HepG2 (cell line): ENCODE measurements around the gene CHRNG. TPM values are rescaled to one million over a fixed set of nuclear protein-coding genes. Genes with fewer than 3 reads are reported as not detected.

ENCODE experiments used
- ATAC-seq: fragments of 200-7000 bp; cut with Tn5 transposase; 3 replicates; pipeline ENCODE4 v1.9.1; 2020; ENCODE audit warnings: mild to moderate bottlenecking, moderate library complexity
- BruUV-seq: library from RNA; stranded (reverse); fragments of 400-500 nt; replicated peaks from 2 replicates; lab custom pipeline; 2021; lab: Mats Ljungman, UMichigan
- CTCF ChIA-PET: fragments of 300-600 bp; formaldehyde crosslinking; extraction: SDS; loops from one replicate; lab custom pipeline; 2021; ENCODE audit warnings: low total read pairs, inconsistent platforms, low intra/inter-chr PET ratio; lab: Yijun Ruan, JAX
- POLR2A ChIA-PET: fragments of 350-600 bp; sonication (Branson Sonifier 250); formaldehyde crosslinking; loops from one replicate; lab custom pipeline; 2020; ENCODE audit warnings: antibody characterized with exemption, inconsistent platforms; lab: Yijun Ruan, JAX
- DNase-seq: peaks from one replicate; pipeline ENCODE4 v3.0.0-alpha.2; 2015; ENCODE audit warnings: low spot score
- FAIRE-seq: peaks from 3 replicates; lab custom pipeline; 2011; peaks lifted over from hg19 to GRCh38; lab: Jason Lieb, UNC
- H2AFZ ChIP-seq: one replicate; pipeline ENCODE4 v1.6.1; 2011; ENCODE audit warnings: low read length, inconsistent platforms
- H3K27ac ChIP-seq: fragments of 300-600 bp; 3 replicates; pipeline ENCODE4 v1.8.0; 2011; ENCODE audit warnings: mixed run types, mild to moderate bottlenecking, mixed read lengths, low read length, inconsistent platforms; ENCODE audit not compliant: insufficient read depth; ENCODE audit errors: extremely low read length
- H3K27me3 ChIP-seq, 2 experiments: fragments of 200-600 bp in 1 of 2; 2 replicates in 1 of 2; 3 replicates in 1 of 2; pipeline versions ENCODE4 v1.6.0 to v1.8.0; 2011; ENCODE audit warnings: low read length in 2 of 2, mild to moderate bottlenecking in 2 of 2, moderate library complexity in 2 of 2, inconsistent platforms in 1 of 2; ENCODE audit not compliant: insufficient read depth in 2 of 2, control insufficient read depth in 1 of 2
- H3K36me3 ChIP-seq, 2 experiments: fragments of 200-600 bp in 1 of 2; replicated peaks in 1 of 2; 2 replicates in 1 of 2; 3 replicates in 1 of 2; pipeline versions ENCODE4 v1.5.1 to v1.8.0; 2011; ENCODE audit warnings: low read length in 2 of 2, inconsistent platforms in 1 of 2; ENCODE audit not compliant: insufficient read depth in 2 of 2, control insufficient read depth in 1 of 2
- H3K4me1 ChIP-seq: 2 replicates; pipeline ENCODE4 v1.5.1; 2012; ENCODE audit warnings: low read length, inconsistent platforms; ENCODE audit not compliant: insufficient read depth
- H3K4me2 ChIP-seq: 2 replicates; pipeline ENCODE4 v1.6.0; 2011; ENCODE audit warnings: low read depth, low read length, inconsistent platforms
- H3K4me3 ChIP-seq, 3 experiments: fragments of 200-600 bp in 1 of 3; sonication (generic), shearing (Covaris generic) in 1 of 3; replicated peaks in 1 of 3; 2 replicates each; pipeline ENCODE4 v1.5.1; 2011 to 2016; ENCODE audit warnings: low read length in 3 of 3, inconsistent platforms in 2 of 3, low read depth in 2 of 3, mild to moderate bottlenecking in 2 of 3, control low read depth in 1 of 3, mixed read lengths in 1 of 3; ENCODE audit not compliant: insufficient read depth in 1 of 3
- H3K79me2 ChIP-seq: one replicate; pipeline ENCODE4 v1.6.1; 2011; ENCODE audit warnings: low read length, inconsistent platforms; ENCODE audit not compliant: insufficient read depth
- H3K9ac ChIP-seq: 2 replicates; pipeline ENCODE4 v1.6.0; 2011; ENCODE audit warnings: mild to moderate bottlenecking, low read depth, low read length, inconsistent platforms; ENCODE audit not compliant: insufficient read depth
- H3K9me3 ChIP-seq: 2 replicates; pipeline ENCODE4 v1.5.1; 2012; ENCODE audit warnings: mild to moderate bottlenecking, low read length
- H4K20me1 ChIP-seq: 2 replicates; pipeline ENCODE4 v1.6.0; 2011; ENCODE audit warnings: inconsistent platforms, mild to moderate bottlenecking, low read length, moderate library complexity; ENCODE audit not compliant: insufficient read depth
- FOXO1 ChIP-seq: sonication (generic); formaldehyde crosslinking; IDR thresholded peaks from 2 replicates; pipeline ENCODE4 v1.4.0; 2020; ENCODE audit warnings: missing genetic modification reagents
- ZNF687 ChIP-seq: sonication (generic); formaldehyde crosslinking; IDR thresholded peaks from 2 replicates; pipeline ENCODE4 v1.5.1; 2020; ENCODE audit warnings: mild to moderate bottlenecking, missing genetic modification reagents, moderate library complexity
- WGBS: methylation state at CpG from one replicate; pipeline ENCODE4 v1.1.6; 2017; ENCODE audit warnings: low lambda C conversion rate; 5-methylcytosine and 5-hydroxymethylcytosine counted together
- in situ Hi-C: cut with HindIII; loops from 2 replicates; pipeline ENCODE4 v1.10.0; 2017; ENCODE audit warnings: low pct_unique_long_range_greater_than_20kb; ENCODE audit not compliant: extremely low pct_ligation_motif_present
- intact Hi-C: fragments of 100-400 bp; cut with micrococcal nuclease; formaldehyde crosslinking; loops from one replicate; pipeline ENCODE4 v1.10.0; 2022; ENCODE audit not compliant: unreplicated experiment
- polyA plus RNA-seq, 8 experiments: library from polyadenylated mRNA; depleted of rRNA in 3 of 8; stranded (reverse) in 7 of 8; unstranded in 1 of 8; fragments of >200 nt; fragmentation: Illumina TruSeq in 4 of 8; extraction: Trizol in 4 of 8; gene quantifications; 2 replicates each; pipeline versions ENCODE4 v1.2.1 to v1.2.3, GENCODE V29; 2011 to 2016; ENCODE audit warnings: low read depth in 4 of 8, missing spikeins in 1 of 8, mixed read lengths in 1 of 8; ENCODE audit not compliant: insufficient read depth in 1 of 8
- total RNA-seq, 5 experiments: library from RNA; depleted of rRNA; stranded (reverse); fragments of >200 nt; fragmentation: Illumina TruSeq; extraction: Trizol; gene quantifications; 2 replicates each; pipeline ENCODE4 v1.2.3, GENCODE V29; 2016; ENCODE audit warnings: low read depth in 1 of 5

The CHRNG gene
- total and polyA plus RNA-seq, 2 of the 13 experiments (the other 11 are each of a cell fraction or from before 2014, with no cell fraction given), result not detected

GRCh38 chr2:232533944-232534710 lies 5.4 kb upstream of the CHRNG start:
- FAIRE-seq, result no peak
- no peak for DNase-seq
- TF ChIP-seq FOXO1 (CRISPR knock-in tag) (no peak), ZNF687 (CRISPR knock-in tag) (0 out of 2 replicates have a peak, but pooled peaks have one; percentile 11)
- TF ChIP-seq, all 625 proteins: peak for 1
- Histone ChIP-seq H3K79me2 (no peaks in the 10 kb centered on the region), H4K20me1 (no peaks in the 10 kb centered on the region), H3K4me2 (no peak overlapping the region), H2AFZ (no peak overlapping the region), H3K9ac (no peak overlapping the region), H3K4me3 (no peak overlapping the region), H3K4me1 (0 out of 2 replicates have a peak, but pooled peaks cover 6% of the 10 kb centered on the region), H3K27ac (no peak overlapping the region), H3K27me3 (peaks cover 11 to 44% of the 10 kb centered on the region in 2 experiments; a peak in 4 of 5 replicates), H3K9me3 (peaks cover 7% of the 10 kb centered on the region), H3K36me3 (no peaks in the 10 kb centered on the region)
- 22% methylated on average over 11 of the region's 13 CpGs for WGBS
- CTCF ChIA-PET, result no interaction called here
- ATAC-seq, result peak; percentile 2; the same call in 1 of the 3 replicates
- BruUV-seq, result no TSS peak
- intact Hi-C loops, result no loop called here
- in situ Hi-C loops, result no loop called here
- POLR2A ChIA-PET, result no interaction called here
